ENCODE measurements around the gene KCNJ9.

KCNJ9 gene

GRCh38 chr1:160127865-160128523 lies 46.7 kb downstream of the KCNJ9 start:
- peak; percentile 61 for DNase-seq

- DNase-seq: no peak
Measured at GRCh38 chr1:160128636-160129035, 47.3 kb downstream of the KCNJ9 start.

- DNase-seq: peak; percentile 13
Measured at GRCh38 chr1:160129046-160129445, 47.7 kb downstream of the KCNJ9 start.

- DNase-seq: no peak
Measured at GRCh38 chr1:160129558-160129957, 48.2 kb downstream of the KCNJ9 start.

GRCh38 chr1:160129966-160130365 lies 48.6 kb downstream of the KCNJ9 start:
- DNase-seq: no peak

- DNase-seq: no peak
Measured at GRCh38 chr1:160130486-160130885, 49.1 kb downstream of the KCNJ9 start.

GRCh38 chr1:160130939-160131338 lies 49.6 kb downstream of the KCNJ9 start:
- no peak for DNase-seq

GRCh38 chr1:160131803-160132565 lies 50.6 kb downstream of the KCNJ9 start:
- no peak for DNase-seq

- no peak for DNase-seq
Measured at GRCh38 chr1:160133990-160134770, 52.8 kb downstream of the KCNJ9 start.

GRCh38 chr1:160134791-160135572 lies 53.6 kb downstream of the KCNJ9 start:
- DNase-seq: no peak

GRCh38 chr1:160136121-160136925 lies 55.0 kb downstream of the KCNJ9 start:
- DNase-seq: no peak

GRCh38 chr1:160136926-160137200 lies 55.5 kb downstream of the KCNJ9 start:
- no peak for DNase-seq

- no peak for DNase-seq
Measured at GRCh38 chr1:160137216-160137862, 56.0 kb downstream of the KCNJ9 start.

- no peak for DNase-seq
Measured at GRCh38 chr1:160139840-160140239, 58.5 kb downstream of the KCNJ9 start.
